GM13976 (cell line): Measurements from ENCODE around the gene OTOP3.

Source experiments
- DNase-seq: peaks from one replicate; pipeline ENCODE4 v3.0.0; 2012; ENCODE audit warnings: low spot score
- CTCF ChIP-seq: IDR thresholded peaks from 2 replicates; pipeline ENCODE4 v1.5.1; 2012; ENCODE audit warnings: borderline replicate concordance, mild to moderate bottlenecking; ENCODE audit not compliant: insufficient read depth; ENCODE audit errors: extremely low read depth, missing control alignments, control extremely low read depth
- in situ Hi-C: fragments of 300-500 bp; cut with MboI; formaldehyde crosslinking; loops from one replicate; pipeline ENCODE4 v1.12.0; 2022; ENCODE audit warnings: low sequenced_read_pairs, mixed read lengths, inconsistent platforms; ENCODE audit not compliant: unreplicated experiment

OTOP3 gene, protein sequence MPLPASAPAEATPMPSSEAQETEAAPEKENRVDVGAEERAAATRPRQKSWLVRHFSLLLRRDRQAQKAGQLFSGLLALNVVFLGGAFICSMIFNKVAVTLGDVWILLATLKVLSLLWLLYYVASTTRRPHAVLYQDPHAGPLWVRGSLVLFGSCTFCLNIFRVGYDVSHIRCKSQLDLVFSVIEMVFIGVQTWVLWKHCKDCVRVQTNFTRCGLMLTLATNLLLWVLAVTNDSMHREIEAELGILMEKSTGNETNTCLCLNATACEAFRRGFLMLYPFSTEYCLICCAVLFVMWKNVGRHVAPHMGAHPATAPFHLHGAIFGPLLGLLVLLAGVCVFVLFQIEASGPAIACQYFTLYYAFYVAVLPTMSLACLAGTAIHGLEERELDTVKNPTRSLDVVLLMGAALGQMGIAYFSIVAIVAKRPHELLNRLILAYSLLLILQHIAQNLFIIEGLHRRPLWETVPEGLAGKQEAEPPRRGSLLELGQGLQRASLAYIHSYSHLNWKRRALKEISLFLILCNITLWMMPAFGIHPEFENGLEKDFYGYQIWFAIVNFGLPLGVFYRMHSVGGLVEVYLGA

GRCh38 chr17:74935585-74936469, at the start of gene OTOP3:
OTOP3 (plus strand) TSS chr17:74935898; CDS start chr17:74935922, 24 bp downstream.
- in situ Hi-C loops = no loop called here
- DNase-seq = no peak
- TF ChIP-seq CTCF = no peak

DNA sequence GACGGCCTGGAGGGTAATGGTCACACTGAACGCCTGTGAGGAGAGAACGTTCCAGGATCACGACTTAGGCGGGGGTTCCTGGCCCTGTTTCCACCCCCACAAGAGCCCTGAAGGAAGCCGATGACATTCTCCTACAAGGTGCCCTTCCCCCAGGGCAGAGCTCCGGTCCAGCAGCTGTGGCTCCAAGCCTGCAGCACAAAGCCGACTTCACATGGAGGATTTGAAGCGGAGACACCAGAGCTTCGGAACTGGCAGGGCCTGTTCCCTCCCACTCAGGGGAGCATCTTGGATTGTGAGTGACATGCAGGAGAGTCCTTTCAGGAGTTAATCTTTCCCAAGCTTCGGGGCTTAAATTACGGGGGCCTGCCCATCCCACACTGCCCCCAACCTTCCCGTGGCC, 47.2 kb upstream of the OTOP3 start:
- DNase-seq = no peak
- TF ChIP-seq CTCF = no peak
- in situ Hi-C loops = no loop called here

GRCh38 chr17:74890554-74890953, 45.1 kb upstream of the OTOP3 start:
- no peak for TF ChIP-seq CTCF
- DNase-seq = no peak
- in situ Hi-C loops = no loop called here

DNA sequence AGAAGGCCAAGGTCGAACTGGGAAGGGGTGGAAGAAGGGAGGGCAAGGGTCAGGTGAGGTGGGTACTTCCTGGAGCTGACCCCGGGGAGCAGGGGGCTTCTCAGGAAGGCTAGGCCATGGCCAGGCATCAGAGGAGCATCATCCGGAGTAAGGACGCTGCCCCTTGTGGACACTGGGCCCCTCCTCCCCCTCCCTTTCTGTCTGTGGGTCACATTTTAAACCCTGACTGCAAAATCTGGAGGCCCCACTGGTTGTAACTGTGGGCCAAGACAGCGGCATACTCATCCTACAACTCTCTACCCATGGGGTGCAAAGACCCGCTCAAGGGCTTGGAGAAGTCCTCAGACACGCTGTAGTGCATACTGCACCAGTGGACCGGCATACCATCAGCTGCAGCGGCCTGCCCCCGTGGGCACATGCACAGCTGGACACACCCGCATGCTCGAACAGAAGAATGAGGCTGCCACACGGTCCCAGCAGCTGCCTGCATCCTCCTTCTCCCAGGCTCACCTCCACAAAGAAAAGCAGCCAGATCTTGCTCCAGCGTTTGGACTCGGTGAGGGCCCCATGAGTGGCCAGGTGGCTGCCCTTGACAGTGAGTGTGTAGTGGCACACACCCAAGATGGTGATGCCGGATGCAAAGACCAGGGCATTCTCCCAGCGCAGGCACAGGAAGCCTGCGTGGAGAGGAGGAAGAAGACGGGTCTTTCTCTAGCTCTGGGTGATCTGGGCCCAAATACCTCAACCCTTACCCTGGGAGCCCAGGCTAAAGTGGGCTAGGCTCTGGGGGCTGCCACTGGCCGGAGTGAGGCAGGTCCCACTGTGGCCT, 43.5 kb upstream of the OTOP3 start:
- in situ Hi-C loops = no loop called here
- TF ChIP-seq CTCF = no peak

DNA sequence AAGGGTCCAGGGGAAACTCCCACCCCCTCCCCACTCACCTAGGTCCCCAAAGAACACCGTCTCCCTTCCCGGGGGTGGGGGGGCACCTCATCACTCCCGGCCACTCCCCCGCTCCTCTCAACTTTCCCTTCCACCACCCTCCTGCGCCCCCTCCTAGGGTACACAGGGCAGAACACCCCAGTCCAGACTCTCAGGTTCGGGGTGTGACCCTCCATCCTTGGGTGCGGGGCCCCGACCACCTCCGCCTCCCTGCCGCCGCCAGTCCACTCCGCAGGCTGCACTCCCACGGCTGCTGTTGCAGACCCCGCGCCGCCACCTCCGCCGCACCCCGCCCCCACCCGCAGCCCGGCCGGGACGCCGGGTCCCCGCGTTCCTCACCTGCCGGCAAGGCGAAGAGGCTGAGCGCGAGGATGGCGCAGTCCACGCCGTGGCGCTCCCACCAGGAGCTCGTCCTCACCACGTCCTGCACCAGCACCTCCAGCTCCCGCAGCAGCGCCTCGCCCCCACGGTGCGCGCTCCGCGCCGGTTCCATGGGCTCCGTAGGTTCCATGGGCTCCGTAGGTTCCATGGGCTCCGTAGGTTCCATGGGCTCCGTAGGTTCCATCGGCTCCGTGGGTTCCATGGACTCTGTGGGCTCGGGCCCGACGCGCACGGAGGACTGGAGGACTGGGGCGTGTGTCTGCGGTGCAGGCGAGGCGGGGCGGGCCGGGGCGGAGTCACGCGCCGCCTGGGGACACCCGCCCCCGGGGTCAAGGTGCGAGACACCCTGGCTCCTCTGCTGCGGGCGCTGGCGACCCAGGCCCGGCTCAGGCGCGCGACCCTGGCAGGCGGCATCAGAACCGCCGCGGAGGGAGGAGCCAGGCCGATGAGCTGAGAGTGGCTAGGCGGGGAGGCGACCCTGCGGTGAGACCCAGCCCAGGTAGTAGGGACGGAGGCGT, 42.5 kb upstream of the OTOP3 start, which contains the start of gene FADS6:
FADS6 (minus strand) TSS at position 660 of the 938 bp plus-strand sequence; CDS start at position 622, 38 bp downstream.
- no peak for DNase-seq
- in situ Hi-C loops = no loop called here
- TF ChIP-seq CTCF = no peak

More for the DNA sequence above, 43.5 kb upstream of the OTOP3 start:
- DNase-seq = no peak
